GM23248 (cell line): ENCODE measurements around the gene ADCY1. TPM values are rescaled to one million over a fixed set of nuclear protein-coding genes. Genes with fewer than 3 reads are reported as not detected.
"Not testable (repeated sequence)": the region's sequence is repeated elsewhere in the genome, so short reads cannot be mapped to it uniquely, and the experiment has no call there.

Experiments
- DNase-seq: peaks from one replicate; pipeline ENCODE4 v3.0.0-alpha.2; 2015
- H2AFZ ChIP-seq: fragments of 200-600 bp; sonication (generic); 2 replicates; pipeline ENCODE4 v1.6.1; 2016; ENCODE audit warnings: antibody characterized with exemption
- H3F3A ChIP-seq: fragments of 200-600 bp; sonication (generic); 2 replicates; pipeline ENCODE4 v1.6.1; 2016; ENCODE audit warnings: mild to moderate bottlenecking, antibody characterized with exemption, mixed run types; ENCODE audit not compliant: insufficient read depth
- H3K27ac ChIP-seq: fragments of 200-600 bp; sonication (generic); 2 replicates; pipeline ENCODE4 v1.5.1; 2016; ENCODE audit warnings: mild to moderate bottlenecking
- H3K27me3 ChIP-seq: fragments of 200-600 bp; sonication (generic); replicated peaks from 2 replicates; pipeline ENCODE4 v1.6.1; 2016; ENCODE audit warnings: mild to moderate bottlenecking; ENCODE audit not compliant: insufficient read depth
- H3K36me3 ChIP-seq: fragments of 200-600 bp; sonication (generic); 2 replicates; pipeline ENCODE4 v1.6.1; 2016; ENCODE audit warnings: low read depth, mild to moderate bottlenecking
- H3K4me1 ChIP-seq: fragments of 200-600 bp; sonication (generic); 2 replicates; pipeline ENCODE4 v1.6.1; 2016; ENCODE audit warnings: mild to moderate bottlenecking; ENCODE audit not compliant: insufficient read depth
- H3K4me2 ChIP-seq: fragments of 200-600 bp; sonication (generic); one replicate; pipeline ENCODE4 v1.6.1; 2016; ENCODE audit warnings: mild to moderate bottlenecking; ENCODE audit not compliant: unreplicated experiment
- H3K4me3 ChIP-seq: fragments of 200-600 bp; sonication (generic); 2 replicates; pipeline ENCODE4 v1.5.1; 2016; ENCODE audit warnings: mild to moderate bottlenecking
- H3K79me2 ChIP-seq: fragments of 200-600 bp; sonication (generic); 2 replicates; pipeline ENCODE4 v1.6.1; 2016; ENCODE audit warnings: mild to moderate bottlenecking; ENCODE audit not compliant: insufficient read depth
- H3K9ac ChIP-seq: fragments of 200-600 bp; sonication (generic); 2 replicates; pipeline ENCODE4 v1.6.1; 2016; ENCODE audit warnings: mild to moderate bottlenecking
- H3K9me2 ChIP-seq: fragments of 200-600 bp; sonication (generic); 2 replicates; pipeline ENCODE4 v1.6.1; 2016; ENCODE audit warnings: mixed run types, mild to moderate bottlenecking, moderate library complexity; ENCODE audit not compliant: insufficient read depth
- H3K9me3 ChIP-seq: fragments of 200-600 bp; sonication (generic); one replicate; pipeline ENCODE4 v1.6.1; 2017; ENCODE audit warnings: low read depth
- H4K20me1 ChIP-seq: fragments of 200-600 bp; sonication (generic); 2 replicates; pipeline ENCODE4 v1.6.0; 2016; ENCODE audit not compliant: insufficient read depth
- EZH2phosphoT487 ChIP-seq: fragments of 200-600 bp; sonication (generic); IDR thresholded peaks from 2 replicates; pipeline ENCODE4 v1.6.1; 2018; ENCODE audit warnings: antibody characterized with exemption, moderate library complexity, mild to moderate bottlenecking, low read depth; ENCODE audit not compliant: insufficient read depth
- WGBS, 2 experiments: methylation state at CpG; one replicate each; pipeline ENCODE4 v1.1.6; 2015 to 2017; ENCODE audit warnings: low lambda C conversion rate in 2 of 2, low coverage in 1 of 2; ENCODE audit errors: missing lambda C conversion rate in 2 of 2; 5-methylcytosine and 5-hydroxymethylcytosine counted together
- in situ Hi-C: fragments of 300-500 bp; cut with MboI; formaldehyde crosslinking; loops from 2 replicates; pipeline ENCODE4 v1.15.0; 2020
- polyA plus RNA-seq: library from polyadenylated mRNA; unstranded; fragments of >200 nt; fragmentation: Nextera tagmentation; extraction: Ambion mirVana; gene quantifications from 2 replicates; pipeline ENCODE4 v1.2.1, GENCODE V29; 2016
- total RNA-seq: library from RNA; depleted of rRNA; stranded (reverse); fragments of >200 nt; shearing (Covaris generic); gene quantifications from 2 replicates; pipeline ENCODE4 v1.2.3, GENCODE V29; 2014

The ADCY1 gene
- total and polyA plus RNA-seq, 2 experiments from 2014 or later = 0.11 TPM; not detected in 1

GRCh38 chr7:45756757-45757156 is 182.6 kb downstream of the ADCY1 start:
- H3K4me2 ChIP-seq, H3K9ac ChIP-seq, in situ Hi-C loops, H3K27me3 ChIP-seq, H3K27ac ChIP-seq, H3K4me3 ChIP-seq, H3K9me2 ChIP-seq, H4K20me1 ChIP-seq, H2AFZ ChIP-seq, H3K9me3 ChIP-seq: not testable (repeated sequence)
- H3K36me3 ChIP-seq = peaks cover 13% of the 10 kb centered on the region; the same call in 1 of the 2 replicates
- peak; percentile 26 for DNase-seq
- peaks cover 16% of the 10 kb centered on the region for H3K4me1 ChIP-seq
- H3K79me2 ChIP-seq = peaks cover 35% of the 10 kb centered on the region
- peaks cover 20% of the 10 kb centered on the region for H3F3A ChIP-seq
- WGBS, 2 experiments = 66 to 83% methylated on average over 2 of the region's 2 CpGs

DNA sequence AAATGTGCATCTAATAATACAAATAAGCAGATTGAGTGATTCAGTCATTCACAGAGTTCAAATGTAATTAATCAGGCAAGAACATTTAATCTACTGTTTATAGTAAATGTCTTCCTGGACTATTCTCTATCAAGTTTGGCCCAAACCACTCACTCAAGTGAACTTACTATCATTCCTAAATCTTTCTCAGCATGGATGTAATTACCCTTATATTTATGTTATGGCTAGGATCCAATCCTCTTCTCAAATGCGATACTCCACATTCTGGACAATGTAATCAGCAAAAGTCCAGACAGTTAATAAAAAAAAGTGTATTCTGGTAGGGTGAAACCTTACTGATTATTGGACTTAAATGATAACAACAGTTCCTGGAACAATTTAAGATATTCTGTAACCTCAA is 185.3 kb downstream of the ADCY1 start:
- H3K4me3 ChIP-seq, H2AFZ ChIP-seq, in situ Hi-C loops, H3K4me2 ChIP-seq, H4K20me1 ChIP-seq, H3K9me3 ChIP-seq, H3K9me2 ChIP-seq, H3K27me3 ChIP-seq, H3K27ac ChIP-seq, DNase-seq, H3K9ac ChIP-seq: not testable (repeated sequence)
- peaks cover 32% of the 10 kb centered on the region for H3K4me1 ChIP-seq
- peaks cover 43% of the 10 kb centered on the region for H3F3A ChIP-seq
- H3K36me3 ChIP-seq = peaks cover 10% of the 10 kb centered on the region; the same call in 1 of the 2 replicates
- WGBS, 2 experiments = 73 to 75% methylated on average over 1 of the region's 1 CpG
- H3K79me2 ChIP-seq = peaks cover 42% of the 10 kb centered on the region

DNA sequence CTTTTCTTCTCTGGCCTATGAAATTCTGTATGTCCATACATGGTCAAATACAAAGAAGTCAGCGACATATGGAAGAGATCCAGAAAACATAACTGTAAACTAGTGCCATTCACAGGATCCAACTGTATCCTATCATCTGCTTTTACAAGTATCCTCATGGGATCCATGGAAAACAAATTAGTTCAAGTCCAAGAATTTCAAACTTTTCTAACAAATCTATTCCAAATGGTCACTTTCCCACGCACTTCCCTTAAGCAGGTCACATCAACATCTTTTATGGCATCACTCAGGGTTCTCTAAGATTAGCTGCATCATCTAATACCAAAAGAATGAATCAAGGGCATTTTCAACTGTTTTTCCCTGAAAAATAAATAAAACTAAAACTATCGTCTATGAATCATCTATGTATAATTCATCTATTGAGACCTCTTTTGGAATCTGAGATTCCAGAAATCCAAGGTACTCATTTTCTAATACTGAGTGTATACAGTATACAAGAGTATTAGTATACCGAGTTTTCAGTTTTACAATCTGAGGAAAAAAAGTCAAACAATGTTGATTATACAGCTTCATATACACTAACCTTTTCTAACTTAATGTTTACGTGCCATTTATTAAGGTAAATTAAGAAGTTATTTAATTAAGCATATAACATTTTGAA is 187.5 kb downstream of the ADCY1 start:
- Histone ChIP-seq H3K4me3 (peak overlapping the region; percentile 45), H3K4me1 (peaks cover 32% of the 10 kb centered on the region), H3F3A (peaks cover 43% of the 10 kb centered on the region), H3K9ac (peak overlapping the region; percentile 59), H3K27ac (peak overlapping the region; percentile 92), H3K4me2 (peak overlapping the region; percentile 67), H3K79me2 (peaks cover 58% of the 10 kb centered on the region)
- H3K9me3 ChIP-seq, H3K9me2 ChIP-seq, H2AFZ ChIP-seq, H3K27me3 ChIP-seq, H4K20me1 ChIP-seq, in situ Hi-C loops, H3K36me3 ChIP-seq: not testable (repeated sequence)
- peak; percentile 93 for DNase-seq
- peak; percentile 16; the same call in 1 of the 2 replicates for TF ChIP-seq EZH2phosphoT487
- 11 to 12% methylated on average over 5 of the region's 5 CpGs for WGBS, 2 experiments

GRCh38 chr7:45762225-45762994 is 188.2 kb downstream of the ADCY1 start:
- peaks cover 66% of the 10 kb centered on the region for H3K79me2 ChIP-seq
- H3K36me3 ChIP-seq, H3K9me3 ChIP-seq, in situ Hi-C loops, H3K27me3 ChIP-seq, H4K20me1 ChIP-seq, H2AFZ ChIP-seq, H3K9me2 ChIP-seq: not testable (repeated sequence)
- peak overlapping the region; percentile 59 for H3K9ac ChIP-seq
- WGBS, 2 experiments = 46 to 53% methylated on average over 3 of the region's 3 CpGs
- H3F3A ChIP-seq = peaks cover 43% of the 10 kb centered on the region
- H3K27ac ChIP-seq = peak overlapping the region; percentile 92
- DNase-seq = peak; percentile 22
- peak overlapping the region; percentile 45 for H3K4me3 ChIP-seq
- H3K4me1 ChIP-seq = peaks cover 32% of the 10 kb centered on the region
- H3K4me2 ChIP-seq = peak overlapping the region; percentile 67

GRCh38 chr7:45768516-45769394 is 194.6 kb downstream of the ADCY1 start:
- Histone ChIP-seq H3K4me2 (peak overlapping the region; percentile 92), H3K4me3 (peak overlapping the region; percentile 98), H3K27ac (peak overlapping the region; percentile 90), H2AFZ (peak overlapping the region; percentile 81), H3K9ac (peak overlapping the region; percentile 99), H3K79me2 (peaks cover 47% of the 10 kb centered on the region)
- in situ Hi-C loops, H4K20me1 ChIP-seq, H3K9me2 ChIP-seq, H3K9me3 ChIP-seq, H3K36me3 ChIP-seq, H3K4me1 ChIP-seq, H3F3A ChIP-seq, H3K27me3 ChIP-seq: not testable (repeated sequence)
- peak; percentile 98 for DNase-seq
- 0 to 1% methylated on average over 46 to 71 of the region's 72 CpGs for WGBS, 2 experiments

GRCh38 chr7:45769626-45770025 is 195.5 kb downstream of the ADCY1 start:
- WGBS, 2 experiments = 94 to 95% methylated on average over 19 to 20 of the region's 20 CpGs
- in situ Hi-C loops, H3K9me3 ChIP-seq: not testable (repeated sequence)

More at GRCh38 chr7:45769626-45770025, 195.5 kb downstream of the ADCY1 start:
- H3K9me2 ChIP-seq, H3K4me1 ChIP-seq, H3F3A ChIP-seq, DNase-seq, H3K27me3 ChIP-seq, H4K20me1 ChIP-seq, H3K36me3 ChIP-seq: not testable (repeated sequence)
- Histone ChIP-seq H3K79me2 (peaks cover 38% of the 10 kb centered on the region), H3K27ac (0 out of 2 replicates have a peak overlapping the region, but pooled peaks have one; percentile 90), H3K4me2 (peak overlapping the region; percentile 83), H3K9ac (peak overlapping the region; percentile 99), H3K4me3 (peak overlapping the region; percentile 98), H2AFZ (peak overlapping the region; percentile 80)
